Occipital lobe (tissue), 2 donors: Measurements from ENCODE around the gene ARNT2. TPM values are rescaled to one million over a fixed set of nuclear protein-coding genes. Genes with fewer than 3 reads are reported as not detected.

Experiments used
- DNase-seq: peaks from one replicate; lab custom pipeline; 2025; lab: John Stamatoyannopoulos, UW
- total RNA-seq: library from RNA; depleted of rRNA; stranded (reverse); fragments of >200 nt; gene quantifications from one replicate; pipeline ENCODE4 v1.2.3, GENCODE V29; 2014

The ARNT2 gene
- total RNA-seq, 1 donor from 2014 or later: 56.6 TPM

DNA sequence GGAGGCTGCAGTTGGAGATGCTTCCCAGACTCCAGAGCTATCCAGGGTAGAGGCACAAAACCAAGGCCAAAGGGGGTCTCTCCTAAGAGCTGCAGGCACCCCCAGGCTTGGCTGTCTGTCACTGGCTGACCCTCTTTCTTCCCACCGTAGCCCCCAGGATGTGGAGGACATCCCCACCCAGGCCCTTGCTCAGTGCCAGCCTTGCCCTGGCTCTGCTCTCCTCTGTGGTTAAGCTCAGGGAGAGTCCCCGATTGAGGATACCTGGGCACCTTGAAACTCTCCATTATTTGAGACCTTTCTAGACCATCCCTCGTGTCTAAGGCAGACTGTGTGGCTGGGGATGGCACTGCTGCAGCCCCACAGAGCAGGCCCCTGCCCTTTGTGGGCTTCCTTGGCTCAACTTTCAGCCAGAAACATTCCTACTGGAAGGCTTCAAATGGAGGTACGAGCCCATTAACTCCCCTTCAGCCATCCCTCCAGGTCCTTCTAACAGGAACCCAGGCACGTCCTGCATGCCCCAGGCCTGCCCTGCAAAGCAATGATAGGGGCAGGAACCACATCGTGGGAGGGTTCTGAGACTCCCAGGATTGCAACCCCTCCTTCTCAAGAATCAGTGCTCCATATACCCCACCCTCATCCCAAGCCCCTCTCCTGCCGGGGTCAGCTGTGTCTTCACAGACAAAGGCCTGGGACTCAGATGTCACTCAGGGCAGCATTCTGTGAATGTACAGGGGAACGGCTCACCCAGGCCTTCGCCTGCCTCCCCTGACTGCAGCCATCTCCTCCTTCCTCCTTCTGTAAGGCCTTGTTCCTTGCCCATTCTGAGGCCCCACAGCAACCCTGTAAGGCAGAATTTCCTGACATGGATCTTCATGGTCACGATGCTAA is 188.0 kb downstream of the ARNT2 start:
- no peak for DNase-seq

DNA sequence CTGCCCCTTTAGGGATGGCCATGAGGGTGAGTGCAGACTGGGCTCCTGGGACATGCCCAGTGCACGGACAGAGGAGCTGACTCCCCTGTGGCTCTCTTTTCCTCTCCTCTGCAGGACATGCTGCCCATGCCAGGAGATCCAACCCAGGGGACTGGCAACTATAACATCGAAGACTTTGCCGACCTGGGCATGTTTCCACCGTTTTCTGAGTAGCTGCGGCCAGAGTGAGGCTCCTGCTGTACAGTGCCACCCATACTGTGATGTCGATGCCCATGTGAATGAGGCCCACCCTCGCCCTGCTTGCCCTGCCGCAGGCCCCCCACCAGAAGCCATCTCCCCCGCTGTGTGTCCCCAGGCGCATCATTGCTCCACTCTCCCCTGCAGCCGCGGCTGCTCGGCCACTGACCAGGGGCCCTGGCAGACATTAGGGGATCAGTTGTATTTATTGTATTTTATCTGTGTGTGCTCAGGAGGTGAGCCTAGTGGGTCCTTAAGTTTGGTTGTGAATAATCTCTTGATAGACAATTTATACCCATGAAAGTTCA is 189.4 kb downstream of the ARNT2 start:
- DNase-seq: no peak

DNA sequence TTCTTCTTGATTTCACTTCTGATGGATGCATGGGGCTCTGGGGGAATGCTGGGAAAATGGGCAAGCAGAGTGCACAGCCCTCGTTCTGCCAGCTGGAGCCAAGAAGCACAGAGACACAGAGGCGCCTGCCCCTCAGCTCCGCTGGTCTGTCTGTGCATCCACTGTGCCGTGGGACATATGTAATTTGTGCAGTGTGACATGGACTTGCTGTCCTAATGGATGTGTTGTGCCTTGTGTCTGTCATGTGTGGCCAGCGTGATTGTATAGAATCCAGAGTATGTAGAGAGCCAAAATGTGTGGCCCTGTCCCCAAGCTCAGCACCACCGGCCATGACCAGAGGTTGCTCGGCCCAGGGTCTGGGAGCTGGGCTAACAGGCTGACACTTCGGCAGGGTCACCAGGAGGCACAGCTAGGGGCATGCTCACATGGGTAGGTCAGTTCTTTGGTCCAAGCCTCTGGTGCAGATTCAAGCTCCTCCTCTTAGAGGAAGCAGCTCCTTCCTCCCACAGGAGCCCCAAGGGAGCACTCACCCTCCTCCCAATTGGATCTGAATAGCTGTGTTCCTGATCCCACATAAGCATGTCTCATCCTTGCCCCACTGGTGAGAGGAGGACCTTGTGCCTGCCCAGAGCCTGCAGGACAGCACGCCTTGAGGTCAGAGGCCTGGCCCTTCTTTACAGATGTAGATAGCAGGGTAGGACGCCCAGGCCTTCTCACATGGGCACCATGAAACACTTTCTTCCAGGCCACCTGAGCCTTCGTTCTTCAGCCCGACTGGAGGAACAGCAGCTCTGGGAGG is 190.1 kb downstream of the ARNT2 start:
- no peak for DNase-seq

DNA sequence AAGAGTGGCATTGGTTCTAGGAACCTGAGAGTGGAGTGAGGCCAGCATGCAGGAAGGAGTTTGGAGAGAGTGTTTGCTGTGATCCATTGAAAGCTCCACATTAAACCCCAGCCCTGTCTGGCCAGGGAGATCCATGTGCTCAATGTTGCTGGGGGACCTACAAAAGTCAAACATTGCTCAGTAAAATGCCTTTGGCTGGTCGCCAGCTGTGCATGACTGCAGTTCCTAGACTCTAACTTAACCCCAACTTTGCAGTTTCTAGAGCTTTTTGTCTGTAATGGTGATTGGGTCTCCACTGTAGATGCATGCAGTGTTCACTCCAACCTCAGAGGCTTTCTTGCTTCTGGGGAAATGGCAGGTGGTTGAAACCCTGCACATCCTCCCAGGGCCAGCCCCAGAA is 191.2 kb downstream of the ARNT2 start:
- no peak for DNase-seq

DNA sequence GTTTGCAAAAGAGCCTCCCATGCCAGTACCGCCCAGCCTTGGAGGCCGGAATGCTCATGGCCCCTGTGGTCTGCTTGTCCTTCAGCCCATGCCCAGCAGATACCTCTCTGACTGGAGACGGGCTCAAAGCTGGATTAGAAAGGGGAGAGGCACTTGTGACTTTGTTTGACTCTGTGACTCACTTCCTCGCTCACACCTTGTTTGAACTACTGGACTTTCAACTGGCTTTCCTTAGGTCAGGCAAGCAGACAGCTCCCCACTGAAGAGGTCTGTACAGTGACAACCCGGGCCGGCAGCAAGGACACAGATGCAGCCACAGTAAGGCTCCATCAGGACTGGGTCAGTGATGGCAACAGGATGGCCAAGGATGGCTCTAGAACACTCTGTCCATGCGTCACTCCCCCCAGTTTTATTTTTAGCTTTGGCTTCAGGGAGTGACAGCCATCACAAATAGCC is 192.4 kb downstream of the ARNT2 start:
- DNase-seq: no peak

DNA sequence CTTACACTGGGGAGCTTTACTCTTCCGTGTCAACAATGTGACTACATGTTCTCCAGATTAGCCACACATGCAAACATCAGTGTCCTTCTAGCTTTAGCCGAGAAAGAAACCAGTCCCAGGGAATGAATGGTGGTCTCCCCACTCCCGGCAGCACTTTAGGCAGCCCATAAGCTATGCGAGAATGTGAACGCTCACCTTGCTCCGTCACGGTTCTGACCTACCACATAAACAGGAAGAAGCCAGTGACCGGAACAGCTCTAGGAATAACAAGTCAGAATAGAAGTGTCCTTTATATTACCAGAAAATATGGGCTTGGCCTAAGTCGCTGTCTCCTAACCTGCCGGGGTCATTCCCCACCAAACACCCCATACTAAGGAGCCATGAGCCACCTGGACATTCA is 192.9 kb downstream of the ARNT2 start:
- DNase-seq: no peak

DNA sequence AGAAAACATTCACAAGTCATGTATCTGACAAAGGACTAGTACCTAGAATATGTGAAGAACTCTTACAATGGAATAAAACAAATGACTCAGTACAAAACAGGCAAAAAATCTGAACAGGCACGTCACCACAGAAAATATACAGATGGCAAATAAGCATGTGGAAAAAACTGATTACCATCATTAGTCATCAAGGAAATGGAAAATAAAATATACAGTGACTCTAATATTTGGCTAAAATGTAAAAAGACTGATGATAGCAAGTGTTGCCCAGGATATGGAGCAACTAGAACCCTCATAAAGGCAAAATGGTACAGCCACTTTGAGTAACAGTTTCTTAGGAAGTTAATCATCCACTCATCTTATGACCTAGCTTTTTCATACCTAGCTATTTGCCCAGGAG is 195.2 kb downstream of the ARNT2 start:
- no peak for DNase-seq

DNA sequence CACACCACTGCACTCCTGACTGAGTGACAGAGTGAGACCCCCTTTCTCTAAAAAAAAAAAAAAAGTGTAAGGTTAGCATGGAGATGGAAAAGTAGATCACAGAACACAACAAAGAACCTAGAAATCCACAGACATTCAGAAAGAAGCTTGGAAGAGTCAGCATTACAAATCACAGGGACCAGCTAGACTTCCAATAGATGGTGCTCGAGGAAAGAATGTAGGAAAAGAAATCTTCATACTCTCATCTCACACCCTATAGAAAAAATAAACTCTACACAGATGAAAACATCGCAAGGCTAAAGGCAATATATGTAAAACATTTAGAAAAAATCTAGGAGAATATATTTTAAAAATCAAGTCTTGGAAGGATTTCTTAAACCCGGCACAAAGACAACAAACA is 196.4 kb downstream of the ARNT2 start:
- DNase-seq: no peak

DNA sequence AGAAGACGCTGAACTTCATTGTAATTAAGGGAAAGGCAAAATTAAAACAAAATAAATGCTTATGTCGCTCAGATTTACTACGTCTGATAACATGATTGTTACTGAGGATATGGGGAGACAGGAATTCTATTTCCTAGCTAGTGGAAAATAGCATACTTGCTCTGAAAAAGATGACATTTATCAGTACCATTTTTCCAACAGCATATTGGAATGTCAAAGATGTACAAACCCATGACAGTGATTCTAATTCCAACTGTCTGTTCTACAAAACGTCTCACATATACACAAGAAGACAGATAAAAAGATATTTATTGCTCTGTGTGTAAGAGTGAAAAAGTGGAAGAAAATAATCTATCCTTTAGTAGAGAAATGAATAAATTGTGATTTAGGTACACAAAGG is 197.1 kb downstream of the ARNT2 start:
- no peak for DNase-seq

DNA sequence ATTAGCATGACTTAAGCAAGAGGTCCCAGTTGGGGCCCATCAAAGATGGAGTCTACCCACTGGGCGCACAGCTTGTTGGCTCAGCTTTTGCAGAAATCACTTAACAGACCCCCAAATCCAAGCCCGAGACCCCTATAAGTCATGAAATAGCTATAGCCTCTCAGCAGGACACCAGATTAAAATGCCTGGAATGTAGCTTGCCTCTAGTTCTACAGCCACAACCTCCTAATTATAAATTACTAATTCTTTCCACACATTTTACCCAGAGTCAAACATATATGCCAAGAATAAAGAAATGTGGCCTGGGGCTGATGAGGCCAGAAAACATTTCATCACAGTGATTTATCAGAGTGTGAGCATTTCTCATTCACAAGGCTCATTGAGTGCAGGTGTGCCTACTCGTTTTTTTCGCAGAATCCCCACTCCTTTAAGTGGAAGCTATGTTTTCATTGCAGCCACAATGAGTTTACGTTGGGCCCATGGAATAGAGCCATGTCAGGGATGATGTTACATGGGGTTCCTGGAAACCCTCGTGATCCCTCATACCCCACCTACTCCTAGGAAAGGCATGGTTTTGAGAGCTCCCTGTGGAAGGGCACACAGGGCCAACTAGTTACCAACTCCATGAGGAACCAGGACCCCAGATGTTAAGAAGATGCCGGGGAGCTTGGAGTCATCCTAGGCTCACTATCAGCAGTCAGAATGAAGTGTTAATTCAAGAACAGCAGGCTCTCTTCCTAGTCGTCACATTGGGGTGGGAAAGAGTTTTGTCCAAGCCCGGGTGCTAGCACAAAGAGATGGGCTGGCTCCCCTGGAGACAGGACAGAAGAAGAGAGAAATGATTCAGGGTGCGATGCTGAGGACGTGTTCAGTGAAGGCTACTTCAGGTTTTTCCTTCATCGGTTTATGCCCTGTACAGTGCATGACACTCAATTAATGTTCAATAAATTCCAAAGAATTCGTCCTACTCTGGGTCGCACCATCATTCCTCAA is 200.7 kb downstream of the ARNT2 start:
- no peak for DNase-seq

DNA sequence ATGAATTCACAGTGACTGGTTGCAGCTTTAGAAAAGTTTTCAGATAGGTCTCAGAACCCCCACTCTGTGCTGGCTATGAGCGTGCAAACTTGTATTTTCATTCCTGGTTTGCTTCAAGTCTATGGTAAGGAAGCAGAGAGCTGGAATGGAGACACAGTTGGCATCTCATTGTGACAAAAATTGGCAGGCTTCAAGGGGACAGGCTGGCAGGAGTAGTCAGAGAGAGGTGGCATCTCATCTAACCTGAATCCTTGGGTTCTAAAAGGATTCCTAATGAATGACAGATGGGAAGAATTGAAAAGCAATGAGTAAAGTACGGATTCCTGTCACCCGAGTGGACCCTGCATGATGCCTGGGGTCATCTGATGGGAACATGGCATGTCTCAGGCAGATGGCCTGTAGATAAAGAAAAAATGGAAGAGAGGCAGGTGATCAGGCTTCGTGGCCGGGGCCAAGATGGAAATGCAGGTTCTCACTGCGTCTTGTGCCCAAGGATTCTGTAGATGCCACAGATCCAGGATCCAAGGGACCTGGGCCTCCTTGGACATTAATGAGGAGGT is 201.5 kb downstream of the ARNT2 start:
- no peak for DNase-seq

DNA sequence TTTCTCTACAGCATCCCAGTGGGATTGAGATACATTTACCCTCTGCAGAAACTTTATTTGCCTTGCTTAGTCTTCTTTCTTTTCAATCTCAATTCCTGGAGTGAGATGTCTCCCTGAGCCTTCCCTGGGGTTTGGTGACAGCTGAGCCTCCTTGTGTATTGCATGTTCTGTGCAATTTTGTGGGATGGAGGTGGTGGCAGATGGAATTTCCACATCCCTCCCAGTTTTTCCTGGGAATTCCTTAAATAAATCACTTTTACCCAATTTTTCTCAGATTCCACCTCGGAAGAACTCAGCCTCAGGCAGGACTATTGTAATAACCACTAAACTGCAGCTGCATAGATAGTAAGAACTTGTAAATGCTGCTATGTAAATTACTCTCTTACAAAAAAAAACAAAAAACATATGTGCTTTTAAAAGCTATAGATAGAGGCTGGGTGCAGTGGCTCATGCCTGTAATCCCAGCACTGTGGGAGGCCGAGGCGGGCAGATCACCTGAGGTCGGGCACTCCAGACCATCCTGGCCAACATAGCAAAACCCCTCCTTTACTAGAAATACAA is 202.4 kb downstream of the ARNT2 start:
- no peak for DNase-seq

DNA sequence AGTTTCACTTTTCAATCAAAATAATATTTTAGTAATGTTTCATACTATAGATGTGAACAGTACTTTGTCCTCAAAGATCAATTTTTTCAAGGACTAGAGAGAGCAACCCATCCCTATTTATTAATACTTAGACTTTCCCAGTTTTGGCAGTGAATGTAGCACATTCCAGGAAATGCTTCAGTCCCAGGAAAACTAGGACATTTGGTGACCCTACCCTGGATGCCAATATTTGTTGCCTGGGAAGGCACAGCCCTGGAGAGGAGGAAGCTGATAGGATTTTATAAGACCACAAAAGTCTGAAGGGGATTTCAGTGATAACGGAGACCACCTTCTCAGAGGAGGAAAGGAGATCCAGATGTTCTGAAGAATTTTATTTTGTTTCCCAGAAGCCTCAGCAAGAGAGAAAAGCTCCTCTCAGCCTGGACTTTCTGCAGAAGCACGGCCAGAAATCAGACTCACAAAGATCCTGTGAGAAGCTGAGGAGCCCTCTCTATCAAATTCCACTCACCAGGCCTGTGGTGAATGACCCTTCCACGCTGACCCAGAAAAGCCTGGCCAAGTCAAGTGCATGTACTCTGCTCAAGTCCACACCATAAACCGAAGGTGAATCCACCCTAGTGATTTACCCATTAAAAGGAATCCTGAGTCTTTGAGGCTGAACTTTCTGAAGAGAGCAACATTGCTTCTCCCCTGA is 203.3 kb downstream of the ARNT2 start:
- DNase-seq: no peak

DNA sequence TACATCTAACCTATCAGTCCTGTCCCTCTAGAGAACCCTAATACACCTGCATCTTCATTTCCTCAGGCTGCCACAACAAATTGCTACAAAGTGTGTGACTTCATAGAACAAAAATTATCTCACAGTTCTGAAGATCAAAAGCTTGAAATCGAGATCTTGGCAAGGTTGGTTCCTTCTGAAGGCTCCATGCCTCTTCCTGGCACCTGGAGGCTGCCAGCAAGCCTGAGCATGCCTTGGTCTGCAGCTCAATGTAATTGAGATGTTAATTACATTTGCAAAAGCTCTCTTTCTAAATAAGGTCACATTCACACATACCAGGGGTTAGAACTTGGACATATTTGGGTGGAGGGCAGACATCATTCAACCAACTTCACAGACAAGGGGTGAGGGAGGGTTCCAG is 204.5 kb downstream of the ARNT2 start:
- no peak for DNase-seq

DNA sequence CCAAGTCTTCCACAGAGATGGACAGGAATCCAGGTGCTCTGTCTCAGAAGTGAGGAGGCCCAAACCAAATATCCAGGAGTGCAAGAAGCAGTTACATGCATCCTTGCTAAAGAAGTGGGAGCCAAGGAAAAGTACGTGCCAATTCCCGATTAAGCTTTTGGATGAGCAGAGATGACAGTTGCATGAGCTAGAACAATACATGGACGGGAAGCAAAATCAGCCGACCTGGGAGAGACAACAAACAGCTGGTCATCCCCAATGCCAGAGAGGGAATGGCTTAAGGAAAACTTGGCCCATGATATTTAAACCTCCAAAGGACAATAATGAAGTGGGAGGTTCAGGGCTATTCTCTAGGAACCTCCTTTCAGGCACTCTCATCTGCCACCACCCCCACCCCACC is 204.9 kb downstream of the ARNT2 start:
- no peak for DNase-seq

DNA sequence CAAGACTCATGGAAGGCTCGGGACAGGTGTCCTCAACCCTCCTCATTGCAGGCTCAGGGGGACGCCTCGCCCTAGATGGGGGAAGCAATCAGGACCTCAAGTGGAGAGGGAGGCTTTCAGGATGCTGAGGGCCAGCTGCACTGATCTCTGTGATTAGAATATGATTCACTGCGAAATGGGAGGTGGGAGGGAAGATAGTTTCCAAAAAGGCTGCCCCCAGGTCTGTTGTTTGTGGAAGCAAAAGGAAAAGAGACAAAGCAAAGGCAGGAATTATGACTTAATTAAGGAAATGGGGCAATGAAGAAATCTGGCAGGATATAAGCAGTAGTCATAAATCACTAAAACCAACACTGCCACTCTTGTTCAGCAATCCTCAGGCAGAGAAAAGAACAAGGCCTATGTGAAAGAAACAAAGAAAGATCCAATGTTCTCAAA is 205.3 kb downstream of the ARNT2 start:
- no peak for DNase-seq

DNA sequence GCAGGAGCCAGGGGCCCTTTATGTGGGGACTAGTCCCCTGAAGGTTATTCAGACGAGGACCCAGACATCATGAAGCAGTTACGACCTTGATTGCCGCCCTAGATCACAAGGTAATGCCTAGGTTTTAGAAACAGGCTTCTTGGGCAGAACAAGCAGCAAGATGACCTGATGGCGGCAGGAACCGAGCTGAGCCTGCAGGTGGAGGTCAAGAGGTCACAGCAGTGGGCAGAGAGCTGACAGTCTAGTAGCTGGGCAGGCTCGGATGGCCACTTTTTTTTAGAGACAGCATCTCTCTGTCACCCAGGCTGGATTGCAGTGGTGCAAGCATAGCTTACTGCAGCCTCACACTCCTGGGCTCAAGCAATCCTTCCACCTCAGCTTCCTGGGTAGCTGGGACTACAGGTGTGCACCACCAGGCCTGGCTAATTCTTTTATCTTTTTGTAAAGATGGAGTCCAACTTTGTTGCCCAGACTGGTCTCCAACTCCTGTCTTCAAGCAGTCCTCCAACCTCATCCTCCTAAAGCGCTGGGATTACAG is 207.4 kb downstream of the ARNT2 start:
- DNase-seq: no peak

DNA sequence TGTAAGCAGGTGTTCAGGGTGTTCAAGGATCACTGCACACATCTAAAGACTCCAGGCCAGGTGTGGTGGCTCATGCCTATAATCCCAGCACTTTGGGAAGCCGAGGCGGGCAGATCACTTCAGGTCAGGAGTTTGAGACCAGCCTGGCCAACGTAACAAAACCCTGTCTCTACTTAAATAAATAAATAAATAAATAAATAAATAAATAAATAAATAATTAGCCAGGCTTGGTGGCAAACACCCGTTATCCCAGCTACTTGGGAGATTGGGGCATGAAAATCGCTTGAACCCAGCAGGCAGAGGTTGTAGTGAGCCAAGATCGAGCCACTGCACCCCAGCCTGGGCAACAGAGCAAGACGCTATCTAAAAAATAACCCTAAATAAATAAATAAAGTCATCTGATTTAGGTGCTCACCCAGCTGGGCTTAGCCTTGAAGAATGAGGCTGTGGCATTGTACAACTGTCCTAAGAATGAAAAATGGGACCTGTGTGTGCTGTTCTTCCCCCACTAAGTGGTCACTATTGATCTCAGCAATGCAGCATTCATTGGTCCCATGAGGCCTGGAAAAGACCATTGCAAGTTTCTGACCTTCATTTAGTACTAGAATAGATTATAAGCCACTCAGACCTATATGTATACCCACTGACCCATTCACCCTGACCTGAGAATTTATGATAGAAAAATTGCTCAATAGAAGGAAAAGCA is 208.1 kb downstream of the ARNT2 start:
- DNase-seq: no peak
